Measurements from ENCODE around the gene RPL29.

Gene RPL29

DNA sequence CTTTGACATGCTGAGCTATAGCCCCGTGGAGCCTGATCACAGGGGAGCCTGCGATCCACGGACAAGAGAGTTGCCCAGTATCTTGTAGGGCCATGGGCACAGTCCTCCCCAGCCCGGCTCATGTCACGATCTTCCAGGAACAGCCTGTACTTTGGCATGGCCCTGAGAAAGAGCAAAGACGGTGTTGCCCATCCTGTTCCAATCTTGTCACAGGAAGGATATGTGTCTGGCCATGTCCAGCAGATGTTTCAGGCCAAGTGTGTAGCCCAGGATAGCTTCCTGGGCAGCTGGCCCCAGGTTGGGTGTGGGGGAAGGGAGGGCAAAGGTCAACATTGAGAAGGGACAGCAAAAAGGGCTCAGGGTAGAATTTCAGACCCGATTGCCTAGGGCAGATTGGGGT, 17.0 kb upstream of the RPL29 start:
- Histone ChIP-seq H3K9me3 (ENCODE audit: low read length) (no peaks in the 10 kb centered on the region), H3K4me3 (ENCODE audit: low read depth, low read length, poor library complexity, severe bottlenecking) (no peak overlapping the region), H3K79me2 (ENCODE audit: insufficient read depth, low read length) (no peaks in the 10 kb centered on the region), H3K9me2 (ENCODE audit: low read depth, low read length) (no peaks in the 10 kb centered on the region), H3K4me1 (ENCODE audit: insufficient read depth, low read length, severe bottlenecking) (no peaks in the 10 kb centered on the region), H3K4me2 (ENCODE audit: low read length) (no peak overlapping the region), H3K27me3 (ENCODE audit: insufficient read depth, low read length) (no peaks in the 10 kb centered on the region; the same call in 1 of the 2 replicates), H3K36me3 (ENCODE audit: insufficient read depth, low read length) (no peaks in the 10 kb centered on the region), H2AFZ (ENCODE audit: low read length) (no peak overlapping the region), H3K9ac (ENCODE audit: low read length) (no peak overlapping the region), H3K27ac (ENCODE audit: low read depth, low read length, poor library complexity, severe bottlenecking) (no peak overlapping the region), H4K20me1 (ENCODE audit: insufficient read depth, low read length) (no peaks in the 10 kb centered on the region), H3F3A (ENCODE audit: insufficient read depth, low read length) (no peaks in the 10 kb centered on the region)
- TF ChIP-seq, protein P1, sequence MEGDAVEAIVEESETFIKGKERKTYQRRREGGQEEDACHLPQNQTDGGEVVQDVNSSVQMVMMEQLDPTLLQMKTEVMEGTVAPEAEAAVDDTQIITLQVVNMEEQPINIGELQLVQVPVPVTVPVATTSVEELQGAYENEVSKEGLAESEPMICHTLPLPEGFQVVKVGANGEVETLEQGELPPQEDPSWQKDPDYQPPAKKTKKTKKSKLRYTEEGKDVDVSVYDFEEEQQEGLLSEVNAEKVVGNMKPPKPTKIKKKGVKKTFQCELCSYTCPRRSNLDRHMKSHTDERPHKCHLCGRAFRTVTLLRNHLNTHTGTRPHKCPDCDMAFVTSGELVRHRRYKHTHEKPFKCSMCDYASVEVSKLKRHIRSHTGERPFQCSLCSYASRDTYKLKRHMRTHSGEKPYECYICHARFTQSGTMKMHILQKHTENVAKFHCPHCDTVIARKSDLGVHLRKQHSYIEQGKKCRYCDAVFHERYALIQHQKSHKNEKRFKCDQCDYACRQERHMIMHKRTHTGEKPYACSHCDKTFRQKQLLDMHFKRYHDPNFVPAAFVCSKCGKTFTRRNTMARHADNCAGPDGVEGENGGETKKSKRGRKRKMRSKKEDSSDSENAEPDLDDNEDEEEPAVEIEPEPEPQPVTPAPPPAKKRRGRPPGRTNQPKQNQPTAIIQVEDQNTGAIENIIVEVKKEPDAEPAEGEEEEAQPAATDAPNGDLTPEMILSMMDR (IDR thresholded peaks at IDR 0.05; ENCODE audit: low read length): no peak
- TF ChIP-seq EZH2 (IDR thresholded peaks at IDR 0.05; ENCODE audit: borderline replicate concordance, low read length): no peak

DNA sequence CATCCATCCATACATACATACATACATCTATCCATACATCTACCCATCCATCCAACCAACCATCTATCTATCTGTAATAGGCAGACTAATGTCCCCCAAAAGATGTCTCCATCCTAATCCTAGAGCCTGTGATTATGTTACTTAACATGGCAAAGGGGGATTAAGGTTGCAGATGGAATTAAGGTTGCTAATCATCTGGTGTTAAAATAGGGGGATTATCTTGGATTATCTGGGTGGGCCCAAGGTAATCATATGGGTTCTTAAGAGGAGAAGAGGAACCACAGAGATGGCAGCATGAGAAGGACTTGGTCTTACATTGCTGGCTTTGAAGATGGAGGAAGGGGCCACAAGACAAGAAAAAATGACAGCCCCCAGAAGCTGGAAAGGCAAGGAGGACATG, 14.7 kb upstream of the RPL29 start:
- no peak overlapping the region for H3K27ac ChIP-seq (ENCODE audit: low read depth, low read length, poor library complexity, severe bottlenecking)
- no peak overlapping the region for H3K9ac ChIP-seq (ENCODE audit: low read length)
- H3F3A ChIP-seq (ENCODE audit: insufficient read depth, low read length): no peaks in the 10 kb centered on the region
- no peaks in the 10 kb centered on the region for H3K36me3 ChIP-seq (ENCODE audit: insufficient read depth, low read length)
- TF ChIP-seq EZH2 (IDR thresholded peaks at IDR 0.05; ENCODE audit: borderline replicate concordance, low read length): no peak
- TF ChIP-seq, protein P1 (IDR thresholded peaks at IDR 0.05; ENCODE audit: low read length): no peak
- H3K79me2 ChIP-seq (ENCODE audit: insufficient read depth, low read length): no peaks in the 10 kb centered on the region
- H3K4me3 ChIP-seq (ENCODE audit: low read depth, low read length, poor library complexity, severe bottlenecking): no peak overlapping the region
- H3K4me1 ChIP-seq (ENCODE audit: insufficient read depth, low read length, severe bottlenecking): no peaks in the 10 kb centered on the region
- H3K9me3 ChIP-seq (ENCODE audit: low read length): no peaks in the 10 kb centered on the region
- no peaks in the 10 kb centered on the region for H3K9me2 ChIP-seq (ENCODE audit: low read depth, low read length)
- H2AFZ ChIP-seq (ENCODE audit: low read length): no peak overlapping the region
- H3K4me2 ChIP-seq (ENCODE audit: low read length): no peak overlapping the region
- H4K20me1 ChIP-seq (ENCODE audit: insufficient read depth, low read length): no peaks in the 10 kb centered on the region
- H3K27me3 ChIP-seq (ENCODE audit: insufficient read depth, low read length): no peaks in the 10 kb centered on the region

DNA sequence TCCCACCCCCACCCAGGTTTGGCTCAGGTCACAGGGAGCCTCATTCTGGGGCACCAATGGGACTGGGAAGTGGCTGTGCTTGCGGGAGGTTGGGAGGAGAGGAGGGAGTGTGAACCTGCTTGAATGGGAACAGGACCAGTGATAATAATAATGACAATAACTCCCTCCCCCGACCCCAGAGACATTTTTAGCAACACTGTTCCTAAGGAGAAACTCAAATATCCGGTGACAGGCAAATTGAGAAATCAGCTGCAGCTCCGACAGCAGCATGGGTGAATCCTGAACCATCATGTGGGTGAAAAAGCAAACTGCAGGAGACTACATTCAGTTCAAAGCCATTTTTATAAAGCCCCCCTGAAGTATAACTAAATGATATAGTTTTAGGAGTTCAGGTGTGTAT, 11.6 kb upstream of the RPL29 start:
- no peak overlapping the region for H3K27ac ChIP-seq (ENCODE audit: low read depth, low read length, poor library complexity, severe bottlenecking)
- no peaks in the 10 kb centered on the region for H3F3A ChIP-seq (ENCODE audit: insufficient read depth, low read length)
- no peaks in the 10 kb centered on the region for H3K9me2 ChIP-seq (ENCODE audit: low read depth, low read length)
- H3K9me3 ChIP-seq (ENCODE audit: low read length): no peaks in the 10 kb centered on the region
- no peak overlapping the region for H3K4me2 ChIP-seq (ENCODE audit: low read length)
- no peaks in the 10 kb centered on the region for H4K20me1 ChIP-seq (ENCODE audit: insufficient read depth, low read length)
- H3K4me3 ChIP-seq (ENCODE audit: low read depth, low read length, poor library complexity, severe bottlenecking): no peak overlapping the region
- H3K79me2 ChIP-seq (ENCODE audit: insufficient read depth, low read length): no peaks in the 10 kb centered on the region
- H3K9ac ChIP-seq (ENCODE audit: low read length): no peak overlapping the region
- H3K4me1 ChIP-seq (ENCODE audit: insufficient read depth, low read length, severe bottlenecking): no peaks in the 10 kb centered on the region
- TF ChIP-seq, protein P1 (IDR thresholded peaks at IDR 0.05; ENCODE audit: low read length): no peak
- TF ChIP-seq EZH2 (IDR thresholded peaks at IDR 0.05; ENCODE audit: borderline replicate concordance, low read length): no peak
- H3K27me3 ChIP-seq (ENCODE audit: insufficient read depth, low read length): 0 out of 2 replicates have a peak, but pooled peaks cover 7% of the 10 kb centered on the region
- no peaks in the 10 kb centered on the region for H3K36me3 ChIP-seq (ENCODE audit: insufficient read depth, low read length)
- no peak overlapping the region for H2AFZ ChIP-seq (ENCODE audit: low read length)
